ACHN (cell line): ENCODE data around the gene NOL6.

Experiments used
- DNase-seq: peaks from one replicate; pipeline ENCODE4 v3.0.0-alpha.2; 2015
- in situ Hi-C: cut with HindIII; loops from 2 replicates; pipeline ENCODE4 v1.10.0; 2017; ENCODE audit warnings: low sequenced_read_pairs, low pct_ligation_motif_present, low pct_unique_long_range_greater_than_20kb

NOL6 gene

DNA sequence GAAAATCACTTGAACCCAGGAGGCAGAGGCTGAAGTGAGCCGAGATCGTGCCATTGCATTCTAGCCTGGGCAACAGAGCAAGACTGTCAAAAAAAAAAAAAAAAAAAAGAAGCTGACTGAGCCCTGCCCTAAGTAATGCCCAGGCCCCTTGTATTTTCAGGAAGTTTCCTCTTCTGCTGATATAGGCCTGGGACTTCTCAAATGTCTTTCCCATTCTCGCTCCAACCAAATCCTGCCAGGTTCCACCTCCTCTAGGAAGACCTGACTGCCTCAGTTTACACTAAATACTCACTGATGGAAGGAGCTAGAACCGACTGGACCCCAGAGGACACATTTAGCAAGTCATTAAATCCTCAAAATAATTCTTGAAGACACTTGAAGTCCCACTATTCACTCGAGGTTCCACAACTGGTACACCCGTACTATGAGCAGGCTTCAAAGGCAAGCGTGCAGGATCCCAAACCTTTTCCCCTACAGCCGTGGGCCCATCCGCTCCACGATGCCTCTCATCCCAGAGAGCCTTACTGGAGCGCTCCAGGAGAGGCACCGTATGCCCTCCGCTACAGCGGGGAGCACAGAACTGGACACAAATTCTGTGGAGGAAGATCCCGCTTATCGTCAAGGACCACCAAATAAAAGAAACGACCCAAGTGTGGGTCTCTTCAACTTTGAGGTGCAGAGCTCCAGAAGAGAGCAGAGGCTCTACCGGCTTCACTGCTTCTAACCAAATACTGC lies 676 bp downstream of the NOL6 start:
- no peak for DNase-seq
- in situ Hi-C loops: no loop called here

DNA sequence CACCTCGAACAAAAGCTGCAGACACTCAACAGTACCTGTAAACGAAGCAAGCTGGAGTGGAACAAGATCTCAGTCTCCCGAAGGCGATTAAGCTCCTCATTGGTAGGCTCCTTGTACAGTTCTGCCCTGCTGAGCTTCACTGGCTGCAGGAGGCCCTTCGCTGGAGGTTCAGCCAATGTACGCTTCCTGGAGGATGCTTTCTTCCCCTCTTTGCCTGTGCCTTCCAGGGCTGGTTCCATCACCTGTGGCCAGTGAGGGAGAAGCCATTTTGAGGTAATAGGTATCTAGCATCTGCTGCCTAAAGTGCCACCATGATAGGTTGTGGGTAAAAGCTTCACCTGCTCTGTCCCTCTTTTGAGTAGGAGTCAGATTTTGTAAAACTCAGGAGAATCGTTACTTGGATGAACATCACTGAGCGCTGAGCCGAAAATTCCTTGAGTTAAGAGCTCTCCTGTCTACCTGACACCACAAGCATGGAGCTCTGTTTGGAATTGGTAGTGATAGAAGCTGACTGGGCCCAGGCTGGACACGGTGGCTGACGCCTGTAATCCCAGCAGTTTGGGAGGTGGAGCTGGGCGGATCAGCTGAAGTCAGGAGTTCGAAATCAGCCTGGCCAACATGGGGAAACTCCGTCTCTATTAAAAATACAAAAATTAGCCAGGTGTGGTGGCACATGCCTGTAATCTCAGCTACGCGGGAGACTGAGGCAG lies 1.4 kb downstream of the NOL6 start:
- in situ Hi-C loops: no loop called here
- DNase-seq: no peak

DNA sequence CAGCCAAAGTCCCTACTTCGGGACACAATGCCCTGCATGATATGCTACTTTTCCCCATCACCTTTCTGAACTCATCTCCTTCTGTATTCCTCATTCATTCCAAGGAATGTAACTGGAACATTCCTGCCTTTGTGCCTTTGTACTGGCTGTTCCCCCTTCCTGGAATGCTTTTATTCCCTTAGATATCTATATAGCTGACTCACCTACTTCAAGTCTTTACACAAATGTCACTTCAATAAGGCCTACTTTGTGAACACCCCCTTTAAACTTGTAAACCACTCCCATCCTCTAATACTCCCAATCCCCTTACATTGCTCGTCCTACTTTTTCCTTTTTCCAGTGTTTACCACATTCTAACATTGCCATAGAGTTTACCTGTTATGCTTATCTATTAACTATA lies 2.4 kb downstream of the NOL6 start:
- in situ Hi-C loops: no loop called here
- DNase-seq: no peak

DNA sequence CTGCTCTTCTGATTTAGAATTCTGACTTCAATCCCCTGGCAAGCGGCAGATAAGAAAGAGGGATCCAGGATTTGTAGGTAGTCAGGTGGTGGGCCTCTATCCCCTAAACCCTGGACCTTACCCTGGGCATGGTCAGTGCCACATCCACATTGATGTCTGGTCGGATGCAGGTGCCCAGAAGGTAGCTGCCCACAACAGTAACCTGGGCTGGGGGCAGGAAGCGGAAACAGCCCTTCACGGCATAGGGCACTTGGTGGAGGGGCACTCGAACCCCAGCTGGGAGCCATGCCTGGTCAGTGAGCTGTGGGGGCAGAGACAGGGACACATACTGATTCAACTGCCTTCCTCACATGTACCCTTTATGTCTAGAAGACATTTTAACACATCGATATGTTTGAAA lies 3.8 kb downstream of the NOL6 start:
- in situ Hi-C loops: no loop called here
- no peak for DNase-seq

DNA sequence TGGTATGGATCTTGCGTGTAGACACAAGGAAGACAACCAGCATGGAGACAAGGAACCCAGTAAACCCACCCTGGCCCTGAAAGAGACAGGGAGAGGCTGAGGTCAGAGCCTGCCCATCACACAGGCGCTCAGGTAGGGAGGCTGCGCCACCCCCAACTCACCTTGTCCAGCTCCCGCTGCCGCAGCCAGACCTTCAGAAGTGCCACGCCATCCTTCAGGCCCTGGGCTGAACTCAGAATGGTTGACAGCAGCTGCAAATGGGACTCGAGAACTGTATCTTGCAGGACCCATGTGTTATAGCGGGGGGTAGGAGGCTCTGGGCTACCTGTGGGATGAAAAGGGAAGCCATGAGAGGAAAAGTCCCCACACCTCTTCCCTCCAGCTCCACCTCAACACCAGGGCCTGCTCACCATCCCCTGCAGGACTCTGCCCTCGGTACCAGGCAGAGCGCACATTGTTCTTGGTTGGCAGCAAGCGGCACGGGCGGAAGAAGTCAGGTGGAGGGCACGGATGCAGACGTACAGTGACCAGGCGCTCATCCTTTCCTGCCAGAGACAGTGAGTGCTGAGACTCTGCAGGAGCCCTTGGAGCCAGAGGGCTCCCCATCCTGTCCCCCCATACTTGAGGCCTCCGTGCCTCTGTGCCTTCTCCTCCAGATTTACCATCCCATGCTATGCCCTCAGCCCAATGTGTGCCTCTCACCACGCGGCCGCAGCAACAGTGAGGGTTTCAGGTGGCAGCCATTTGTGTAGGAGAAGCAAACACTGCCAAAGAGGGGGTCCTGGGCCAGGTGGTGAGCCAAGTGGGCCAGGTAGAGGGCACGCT lies 4.7 kb downstream of the NOL6 start:
- in situ Hi-C loops: no loop called here

DNA sequence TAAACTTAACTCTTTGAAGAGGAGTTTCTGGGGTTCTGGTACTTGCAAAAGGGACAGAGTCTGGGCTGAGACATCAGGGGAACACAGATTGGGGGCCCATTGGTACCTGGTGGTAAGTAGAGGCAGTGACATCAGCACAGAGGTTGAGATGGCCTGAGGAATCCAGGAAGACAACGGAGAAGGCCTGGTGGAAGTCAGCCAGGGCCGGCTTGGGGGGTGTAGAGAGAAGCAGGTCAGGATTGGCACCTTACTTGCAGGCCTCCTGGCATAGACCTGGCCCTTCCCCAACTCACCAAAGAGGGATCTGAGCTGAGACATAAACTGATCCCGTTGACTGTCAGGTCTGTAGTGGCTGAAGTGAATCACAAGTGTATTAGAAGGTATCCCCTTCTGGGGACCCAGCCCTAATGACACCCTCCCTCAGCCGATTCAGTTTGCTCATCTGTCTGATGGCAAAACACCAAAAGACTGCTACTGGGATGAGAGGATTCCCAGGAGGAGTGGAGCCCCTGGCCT lies 5.5 kb downstream of the NOL6 start:
- DNase-seq: no peak

More for the DNA sequence above, 4.7 kb downstream of the NOL6 start:
- no peak for DNase-seq

DNA sequence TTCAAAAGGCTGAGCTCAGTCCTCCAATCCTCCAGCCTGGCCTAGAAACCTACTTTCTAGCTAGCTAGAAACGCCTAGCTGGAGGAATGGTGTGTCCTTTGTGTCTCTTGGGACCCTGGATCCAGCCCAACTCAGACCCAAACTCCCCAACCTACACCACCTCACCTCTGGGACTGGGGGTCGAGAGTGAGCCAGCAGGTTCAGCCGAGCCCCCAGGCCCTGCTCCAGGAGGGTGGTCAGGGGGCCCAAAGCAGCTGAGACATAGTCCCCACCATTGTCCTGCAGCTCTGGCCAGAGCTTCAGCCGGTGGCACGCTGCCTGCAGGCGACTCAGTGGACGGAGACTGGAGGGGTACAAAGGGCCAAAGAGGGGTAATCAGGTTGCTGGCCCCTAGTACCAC lies 6.2 kb downstream of the NOL6 start:
- no peak for DNase-seq
- in situ Hi-C loops: no loop called here

More for the DNA sequence above, 5.5 kb downstream of the NOL6 start:
- in situ Hi-C loops: no loop called here

DNA sequence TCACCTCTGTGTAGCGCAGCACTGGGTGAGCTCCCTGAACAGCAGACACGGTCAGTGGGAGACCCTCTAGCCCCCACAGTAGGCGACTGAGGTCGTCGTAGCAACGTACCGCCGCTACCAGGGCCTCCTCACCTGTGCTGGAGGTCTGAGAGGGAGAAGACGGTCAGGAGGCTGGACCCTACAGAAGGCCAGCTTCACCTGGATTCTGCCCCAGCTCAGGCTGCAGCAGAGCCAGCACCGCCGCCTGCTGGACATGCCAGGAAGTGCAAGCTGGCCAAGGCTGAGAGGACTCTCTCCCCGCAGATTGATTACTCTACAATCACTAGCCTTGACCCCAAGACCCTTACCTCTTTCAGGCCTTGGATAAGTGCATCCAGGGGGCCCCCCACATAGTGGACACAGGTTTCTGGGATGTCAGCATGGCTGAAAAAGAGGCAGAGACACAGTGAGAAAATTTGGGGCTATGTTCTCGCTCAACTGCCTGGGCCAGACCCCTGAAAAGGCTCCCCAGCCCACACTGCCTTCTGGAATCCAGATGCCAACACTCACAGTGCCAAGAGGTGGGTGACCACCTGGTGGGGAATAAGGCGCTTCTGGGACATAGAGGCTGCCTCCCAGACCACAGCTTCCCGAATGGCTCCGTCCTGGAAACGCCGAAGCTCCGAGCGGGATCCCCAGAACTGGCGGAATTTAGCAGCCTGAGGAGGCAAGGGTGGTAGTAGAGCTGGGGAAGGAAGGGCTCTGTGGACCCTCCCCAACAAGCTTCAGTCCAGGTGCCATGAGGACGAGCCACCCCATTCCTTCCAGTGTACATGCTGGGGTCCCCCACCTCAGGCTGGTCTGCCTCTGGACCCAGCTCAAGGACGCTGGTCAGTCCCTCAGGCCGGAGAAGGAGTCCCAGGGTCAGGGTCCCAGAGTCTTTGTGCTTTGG lies 6.9 kb downstream of the NOL6 start:
- in situ Hi-C loops: no loop called here
- peak; percentile 46 for DNase-seq

DNA sequence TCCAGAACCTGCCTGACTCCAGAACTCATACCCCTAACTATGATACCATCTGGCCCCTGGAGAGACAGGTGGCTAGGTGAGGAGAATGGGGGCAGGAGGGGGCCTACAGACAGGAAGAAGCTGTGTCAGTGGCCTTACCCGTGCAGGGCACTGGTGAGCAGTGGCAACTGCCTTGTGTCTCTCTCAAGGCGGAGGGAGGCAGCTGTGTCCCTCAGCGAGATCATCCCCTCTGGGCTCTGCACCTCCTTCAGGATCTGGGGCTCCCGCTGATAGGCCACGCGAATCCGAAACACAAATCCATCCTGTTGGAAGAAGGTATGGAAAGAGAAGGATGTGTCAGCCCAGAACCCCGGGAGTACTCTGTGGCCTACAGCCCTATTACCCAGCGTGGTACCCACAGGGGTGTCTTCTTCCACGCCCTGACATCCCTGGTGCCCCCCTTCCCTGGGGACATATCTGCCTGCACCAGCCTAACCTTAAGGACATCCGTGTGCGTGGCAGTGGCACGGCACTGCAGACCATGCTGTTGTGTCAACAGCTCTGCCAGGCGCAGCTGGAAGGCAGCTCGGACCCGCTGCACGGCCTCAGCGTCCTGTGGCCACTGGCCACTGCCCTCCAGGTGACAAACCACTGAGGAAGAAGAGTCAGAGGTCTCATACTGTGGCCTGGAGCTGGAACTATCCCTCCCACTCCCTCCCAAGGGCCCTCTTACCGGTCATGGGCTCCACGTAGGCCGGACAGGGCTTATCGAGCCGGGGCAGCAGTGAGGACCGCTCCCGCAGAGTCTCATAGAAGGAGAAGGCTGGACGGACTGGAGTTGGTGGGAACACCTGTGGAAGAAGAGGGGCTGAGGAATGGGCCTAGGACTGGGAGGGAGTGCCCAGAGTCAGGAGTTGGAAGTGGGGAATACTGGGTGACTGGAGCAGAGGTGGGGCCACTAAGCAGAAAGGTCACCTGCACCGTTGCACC lies 7.8 kb downstream of the NOL6 start:
- in situ Hi-C loops: no loop called here
- no peak for DNase-seq

DNA sequence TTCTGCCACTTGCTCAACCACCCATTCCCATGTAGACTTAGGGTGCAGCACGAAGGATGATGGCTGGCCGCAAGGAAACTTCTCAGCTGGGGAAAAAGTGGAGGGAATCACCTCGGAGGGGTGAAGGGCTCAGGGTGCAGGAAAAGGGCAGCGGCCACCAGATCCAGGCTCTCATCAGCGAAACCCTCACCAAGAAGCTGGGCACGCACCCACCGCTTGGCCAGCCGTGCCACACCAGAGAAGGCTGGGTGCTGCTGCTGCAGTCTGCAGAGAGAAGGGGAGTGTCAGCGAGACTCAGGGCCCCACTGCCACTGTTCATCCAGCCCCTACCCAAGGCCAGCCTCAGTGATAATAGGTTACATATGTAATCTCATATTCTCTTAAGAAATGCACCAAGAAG lies 8.6 kb downstream of the NOL6 start:
- in situ Hi-C loops: no loop called here
- no peak for DNase-seq

DNA sequence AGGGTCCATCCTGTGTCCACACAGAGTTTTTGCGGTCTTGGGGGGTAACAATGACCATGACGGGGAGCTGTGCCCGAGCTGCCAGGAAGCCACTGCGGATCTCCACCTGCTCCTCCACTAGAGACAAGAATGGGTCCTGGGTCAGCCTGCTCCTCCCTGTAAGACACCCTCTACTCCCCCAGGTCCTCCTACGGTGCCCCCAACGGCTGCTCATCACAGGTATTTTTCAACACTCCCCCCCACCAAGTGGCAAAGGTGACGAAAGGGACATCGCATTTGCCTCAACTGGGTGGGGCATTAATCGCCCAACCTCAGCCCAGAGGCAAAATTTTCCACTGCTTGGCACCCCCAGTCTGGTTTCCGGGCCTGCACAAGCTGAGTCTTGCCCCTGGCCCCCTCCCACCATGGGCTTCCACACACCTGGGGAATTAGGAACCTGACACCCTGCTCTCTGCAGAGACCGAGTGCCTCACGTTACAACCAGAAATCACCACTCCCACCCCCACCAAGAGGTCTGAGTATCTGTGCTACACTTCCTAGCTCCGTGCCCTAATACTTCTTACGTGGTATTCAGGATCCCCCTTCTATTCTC lies 9.6 kb downstream of the NOL6 start:
- no peak for DNase-seq
- in situ Hi-C loops: no loop called here

DNA sequence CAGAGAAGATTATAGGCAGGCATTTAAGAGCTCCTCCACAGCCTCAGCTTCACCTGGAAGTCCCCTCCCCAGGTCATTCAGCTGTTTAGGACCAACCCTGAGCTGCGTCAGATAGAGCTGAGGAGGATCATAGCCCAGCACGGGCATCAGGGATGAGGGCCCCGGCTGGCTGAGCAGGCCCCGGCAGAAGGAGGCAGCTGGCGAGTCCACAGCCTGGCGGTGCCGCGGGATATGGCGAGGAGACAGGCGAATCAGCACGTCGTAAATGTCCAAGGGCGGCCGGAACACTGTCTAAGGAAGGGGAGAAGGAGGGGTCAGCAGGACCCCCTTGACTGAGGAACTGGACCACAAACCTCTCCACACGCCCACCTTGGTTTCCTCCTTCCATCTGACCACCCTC lies 10.6 kb downstream of the NOL6 start:
- no peak for DNase-seq
- in situ Hi-C loops: no loop called here

DNA sequence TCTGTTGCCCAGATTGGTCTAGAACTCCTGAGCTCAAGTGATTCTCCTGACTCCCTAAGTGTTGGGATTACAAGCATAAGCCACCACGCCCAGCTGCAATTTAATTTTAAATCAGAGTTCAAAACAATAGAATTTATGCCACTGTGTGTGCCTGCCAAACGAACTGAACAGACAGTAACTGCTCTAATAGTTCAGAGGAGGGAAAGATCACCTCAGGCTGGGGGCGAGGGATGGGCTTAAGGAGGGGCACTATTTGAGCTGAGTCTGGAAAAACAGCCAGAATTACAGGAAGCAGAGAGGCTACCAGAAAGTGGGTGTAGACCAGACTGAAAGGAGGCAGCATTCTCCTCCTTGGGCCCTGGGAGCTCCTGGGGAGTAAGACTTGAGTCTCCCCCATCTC lies 12.2 kb downstream of the NOL6 start:
- in situ Hi-C loops: no loop called here

DNA sequence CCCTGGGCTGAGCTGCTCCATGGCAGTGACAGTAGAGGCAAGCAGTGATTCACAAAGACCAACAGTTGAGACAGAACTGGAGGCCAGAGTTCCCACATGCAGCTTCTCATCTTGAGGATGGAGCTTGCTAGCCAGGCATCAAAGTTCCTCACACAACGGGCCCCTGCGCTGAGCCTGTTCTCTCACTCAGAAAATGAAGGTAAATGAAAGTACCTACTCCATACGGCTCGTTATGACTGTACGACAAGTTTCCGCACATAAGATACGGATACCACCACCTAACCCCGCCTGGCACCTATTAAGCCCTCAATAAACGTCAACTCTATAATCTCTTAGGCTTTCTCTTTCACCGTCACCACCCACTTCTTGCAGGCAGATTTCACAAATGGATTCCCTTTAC lies 12.9 kb downstream of the NOL6 start:
- in situ Hi-C loops: no loop called here
- DNase-seq: no peak

More for the DNA sequence above, 12.2 kb downstream of the NOL6 start:
- no peak for DNase-seq

DNA sequence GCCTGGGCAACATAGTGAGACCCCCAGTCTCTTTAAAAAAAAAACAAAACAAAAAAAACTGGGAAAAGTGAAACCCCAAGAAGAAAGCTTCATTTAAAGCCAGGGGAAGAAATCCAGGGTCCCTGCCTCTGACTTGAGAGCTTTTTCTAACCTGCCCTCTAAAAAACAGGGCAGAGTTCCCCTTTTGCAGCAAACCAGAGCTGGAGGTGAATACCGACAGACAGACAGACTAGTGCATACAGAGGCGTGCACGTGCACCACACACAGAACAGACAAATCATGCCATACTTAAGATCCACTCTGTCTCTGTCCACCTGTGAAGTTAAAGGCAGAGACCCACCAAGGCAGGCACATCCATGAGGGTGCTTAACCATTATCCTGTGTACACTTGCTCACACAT lies 14.6 kb downstream of the NOL6 start:
- in situ Hi-C loops: no loop called here
- DNase-seq: no peak

DNA sequence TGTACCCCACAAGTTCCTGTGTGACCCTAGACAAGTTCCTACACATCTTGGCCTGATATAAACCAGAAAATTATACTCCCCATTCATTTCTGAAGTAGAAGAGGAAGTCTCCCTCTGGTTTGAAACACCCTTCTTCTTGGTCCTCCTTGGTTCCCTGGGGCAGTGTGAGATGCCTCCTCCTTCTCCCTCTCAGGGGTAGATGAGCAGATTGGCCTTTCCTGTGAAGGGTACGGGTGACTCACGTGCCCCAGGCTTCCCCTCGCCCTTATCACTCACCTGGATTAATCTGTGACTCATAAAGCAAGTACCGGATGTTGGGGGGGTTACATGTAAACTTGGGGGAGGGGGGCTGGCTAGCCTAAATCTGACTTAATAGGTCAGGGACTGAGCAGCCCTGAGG lies 15.3 kb downstream of the NOL6 start:
- in situ Hi-C loops: no loop called here
- no peak for DNase-seq

DNA sequence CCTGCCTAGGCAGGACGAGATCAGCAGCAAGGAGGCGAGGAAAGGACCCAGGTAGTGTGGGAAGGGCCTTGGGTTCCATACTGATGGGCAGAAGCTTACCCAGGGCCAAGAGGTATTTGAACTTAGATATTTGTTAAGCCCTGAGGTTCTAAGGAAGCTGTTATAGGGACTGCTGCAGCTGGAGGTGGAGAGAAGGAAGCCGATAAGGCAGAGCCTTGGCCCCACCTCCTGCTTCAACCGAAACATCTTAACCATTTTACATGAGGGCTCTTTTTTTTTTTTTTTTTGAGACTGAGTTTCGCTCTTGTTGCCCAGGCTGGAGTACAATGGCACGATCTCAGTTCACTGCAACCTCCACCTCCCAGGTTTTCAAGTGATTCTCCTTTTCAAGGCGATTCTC lies 17.8 kb downstream of the NOL6 start:
- in situ Hi-C loops: no loop called here
- no peak for DNase-seq
